ENCODE measurements around the gene PCSK7.
A peak's percentile ranks its signal among the peaks of the same experiment; 100 is the strongest.
"Not testable (repeated sequence)": the region's sequence is repeated elsewhere in the genome, so short reads cannot be mapped to it uniquely, and the experiment has no call there.

Gene PCSK7

DNA sequence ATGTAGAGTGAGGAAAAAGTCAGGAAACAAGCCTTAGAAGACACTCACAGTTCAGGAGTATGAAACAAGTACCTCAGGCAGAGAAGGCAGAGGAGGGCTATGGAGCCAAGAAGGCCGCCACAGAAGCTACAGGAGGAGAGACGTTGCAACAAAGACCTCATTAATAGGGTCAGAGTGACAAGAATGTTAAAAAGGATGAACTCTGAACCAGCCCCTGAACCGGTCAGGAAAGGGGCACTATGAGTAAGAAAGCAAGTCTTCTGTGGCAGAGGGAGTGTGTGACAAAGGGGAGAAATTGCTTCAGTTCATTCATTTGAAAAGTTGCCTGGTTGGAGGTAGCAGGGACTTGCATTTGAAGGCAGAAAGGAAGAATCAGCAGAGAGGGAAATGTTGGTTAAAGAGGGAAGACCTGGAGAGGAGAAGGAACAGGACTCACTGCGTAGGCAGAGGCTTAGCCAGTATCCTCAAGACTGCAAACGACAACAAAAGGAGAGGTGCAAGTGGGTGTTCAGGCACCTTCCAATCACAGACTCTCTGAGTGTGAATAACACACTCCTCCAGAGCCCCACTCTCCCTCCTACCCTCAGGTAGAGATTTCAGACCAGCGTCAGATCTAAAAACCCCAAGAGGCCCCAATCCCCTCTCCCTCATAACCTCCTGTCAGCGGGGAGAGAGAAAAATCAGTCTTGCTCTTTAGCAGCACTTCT is 17.3 kb downstream of the PCSK7 start:
- no peak for DNase-seq (ENCODE audit: low read depth)

DNA sequence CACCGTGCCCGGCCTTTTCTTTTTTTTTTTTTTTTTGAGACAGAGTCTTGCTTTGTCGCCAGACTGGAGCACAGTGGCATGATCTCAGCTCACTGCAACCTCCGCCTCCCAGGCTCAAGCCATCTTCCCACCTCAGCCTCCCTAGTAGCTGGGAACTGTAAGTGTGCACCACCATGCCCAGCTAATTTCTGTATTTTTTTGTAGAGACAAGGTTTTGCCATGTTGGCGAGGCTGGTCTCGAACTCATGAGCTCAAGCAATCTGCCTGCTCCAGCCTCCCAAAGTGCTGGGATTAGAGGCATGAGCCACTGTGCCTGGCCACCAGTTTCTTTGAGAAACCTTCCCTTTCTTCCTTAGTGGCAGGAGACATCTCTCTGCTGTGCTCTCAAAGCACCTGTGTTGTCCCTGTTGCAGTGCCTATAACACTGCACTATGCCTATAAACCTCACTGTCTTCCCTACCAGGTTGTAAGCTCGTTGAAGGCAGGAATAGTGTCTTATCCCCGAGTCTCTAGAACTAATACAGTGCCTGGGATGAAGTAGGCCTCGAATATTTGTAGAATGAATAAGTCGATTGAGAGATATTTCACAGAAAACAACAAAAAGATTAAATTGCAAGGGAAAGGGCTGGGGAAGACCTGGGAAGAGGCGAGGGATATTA is 19.0 kb downstream of the PCSK7 start:
- DNase-seq (ENCODE audit: low read depth): no peak

DNA sequence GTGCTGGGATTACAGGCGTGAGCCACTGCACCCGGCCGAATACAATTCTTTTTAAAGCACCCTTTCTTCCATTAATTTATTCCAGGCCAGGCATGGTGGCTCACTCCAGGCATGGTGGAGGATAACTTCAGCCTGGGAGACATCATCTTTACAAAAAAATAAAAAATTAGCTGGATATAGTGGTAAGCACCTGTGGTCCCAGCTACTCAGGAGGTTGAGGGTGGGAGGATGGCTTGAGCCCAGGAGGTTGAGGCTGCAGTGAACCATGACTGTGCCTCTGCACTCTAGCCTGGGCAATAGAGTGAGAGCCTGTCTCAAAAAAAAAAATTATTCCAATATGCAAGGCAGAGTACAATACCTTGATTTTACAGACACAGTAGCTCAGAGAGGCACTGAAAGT is 21.3 kb downstream of the PCSK7 start:
- no peak for DNase-seq (ENCODE audit: low read depth)

DNA sequence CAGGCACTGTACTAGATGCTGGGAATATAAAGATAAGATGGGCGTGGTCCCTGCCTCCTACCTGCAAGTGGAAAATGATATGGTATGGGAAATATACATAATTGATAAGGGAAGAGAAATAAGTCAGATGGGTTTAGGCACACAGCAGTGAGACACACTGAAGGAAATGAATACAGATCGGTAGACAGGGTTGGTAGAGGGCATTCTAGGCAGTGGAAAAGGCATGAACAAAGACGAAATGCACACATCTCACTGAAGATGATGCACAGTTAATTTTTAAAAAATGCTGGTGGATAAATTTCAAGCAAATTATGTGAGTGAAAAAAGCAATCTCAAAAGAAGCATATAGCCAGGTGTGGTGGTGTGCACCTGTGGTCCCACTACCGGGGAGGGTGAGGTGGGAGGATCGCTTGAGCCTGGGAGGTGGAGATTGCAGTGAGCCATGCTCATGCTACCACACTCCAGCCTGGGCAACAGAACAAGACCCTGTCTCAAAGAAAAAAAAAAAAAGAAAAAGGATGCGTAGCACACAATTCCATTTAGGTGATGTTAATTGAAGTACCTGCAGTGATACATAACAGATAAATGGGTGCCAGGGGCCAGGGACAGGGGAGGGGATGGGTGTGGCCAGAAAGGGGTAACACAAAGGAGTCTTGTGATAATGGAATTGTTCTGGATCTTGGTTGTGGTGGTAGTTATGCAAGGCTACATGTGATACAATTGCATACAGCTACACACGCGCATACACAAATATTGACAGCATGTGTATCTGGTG is 22.3 kb downstream of the PCSK7 start:
- not testable (repeated sequence) for DNase-seq (ENCODE audit: low read depth)

DNA sequence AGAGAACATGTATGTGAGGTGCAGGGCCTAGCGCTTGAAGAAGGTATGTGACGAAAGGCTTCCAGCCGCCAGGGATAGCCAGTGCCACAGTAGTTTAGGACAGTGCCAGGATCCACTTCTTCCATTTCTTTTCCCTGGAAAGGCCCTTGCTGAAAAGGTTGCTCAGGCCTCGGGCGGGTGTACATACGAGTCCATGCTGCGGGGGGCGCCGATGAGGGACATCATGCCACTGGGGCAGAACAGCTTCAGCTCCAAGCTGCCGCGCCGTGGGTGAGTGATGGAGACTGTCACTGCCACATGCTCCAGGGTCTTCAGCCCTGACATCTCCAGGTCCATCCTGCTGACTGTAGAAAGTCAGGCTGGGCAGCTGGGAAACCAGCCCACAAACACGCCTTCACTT is 23.2 kb downstream of the PCSK7 start:
- not testable (repeated sequence) for DNase-seq (ENCODE audit: low read depth)

DNA sequence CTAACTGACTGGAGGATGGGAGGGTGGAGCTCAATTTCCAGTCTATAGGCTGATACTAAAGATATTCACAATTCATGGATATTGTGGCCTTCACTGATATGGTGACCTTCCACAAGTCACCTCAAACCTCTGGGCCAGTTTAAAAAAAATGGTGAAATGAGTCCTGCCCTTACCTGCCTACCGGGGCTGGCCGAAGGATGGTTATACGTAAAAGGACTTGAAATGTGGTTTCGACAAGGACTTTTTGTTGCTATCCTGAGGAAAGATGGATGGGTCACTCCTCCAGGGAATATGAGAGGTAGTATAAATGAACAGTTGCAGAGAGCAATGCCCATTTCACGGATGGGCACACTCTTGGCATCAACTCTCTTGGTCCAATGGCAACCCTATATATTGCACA is 24.4 kb downstream of the PCSK7 start:
- not testable (repeated sequence) for DNase-seq (ENCODE audit: low read depth)

DNA sequence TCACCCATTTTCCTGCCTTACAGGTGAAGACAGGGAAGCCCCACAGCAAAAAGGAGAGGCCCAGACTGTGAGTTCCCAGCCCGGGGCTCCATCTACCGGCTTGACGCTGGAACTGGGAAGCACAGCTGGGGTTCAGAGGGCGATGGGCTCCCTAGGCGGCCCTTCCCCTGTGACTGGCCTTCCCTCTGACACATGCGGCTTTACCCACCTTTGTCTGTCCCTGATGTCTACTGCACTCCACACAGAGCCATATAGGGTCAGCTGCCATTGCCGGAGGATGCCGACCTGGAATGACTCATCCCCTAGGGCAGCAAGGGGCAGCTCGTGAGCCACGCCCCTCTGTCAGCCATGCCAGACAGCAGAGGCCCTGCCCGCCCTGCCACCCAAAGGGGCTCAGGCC is 25.0 kb downstream of the PCSK7 start:
- DNase-seq (ENCODE audit: low read depth): not testable (repeated sequence)

DNA sequence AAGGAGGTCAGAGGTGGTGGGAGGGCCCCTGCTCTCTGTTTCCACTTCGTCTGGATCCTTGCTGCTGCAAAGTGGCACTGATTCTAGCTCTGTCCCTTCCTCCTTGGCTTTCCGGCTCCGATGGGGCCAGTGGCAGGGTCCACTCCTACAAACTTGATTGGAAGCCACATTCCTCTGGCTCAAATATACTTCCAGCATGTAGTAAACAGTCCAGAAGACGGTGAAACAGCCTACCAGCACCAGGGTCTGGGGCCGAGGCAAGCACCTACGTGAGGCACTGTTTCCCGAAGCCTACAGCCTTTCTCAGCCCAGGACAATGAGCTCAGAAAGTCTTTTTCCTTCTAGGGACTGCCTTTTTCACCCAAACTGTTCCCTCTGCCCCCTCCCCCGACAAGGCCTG is 25.8 kb downstream of the PCSK7 start:
- DNase-seq (ENCODE audit: low read depth): not testable (repeated sequence)

DNA sequence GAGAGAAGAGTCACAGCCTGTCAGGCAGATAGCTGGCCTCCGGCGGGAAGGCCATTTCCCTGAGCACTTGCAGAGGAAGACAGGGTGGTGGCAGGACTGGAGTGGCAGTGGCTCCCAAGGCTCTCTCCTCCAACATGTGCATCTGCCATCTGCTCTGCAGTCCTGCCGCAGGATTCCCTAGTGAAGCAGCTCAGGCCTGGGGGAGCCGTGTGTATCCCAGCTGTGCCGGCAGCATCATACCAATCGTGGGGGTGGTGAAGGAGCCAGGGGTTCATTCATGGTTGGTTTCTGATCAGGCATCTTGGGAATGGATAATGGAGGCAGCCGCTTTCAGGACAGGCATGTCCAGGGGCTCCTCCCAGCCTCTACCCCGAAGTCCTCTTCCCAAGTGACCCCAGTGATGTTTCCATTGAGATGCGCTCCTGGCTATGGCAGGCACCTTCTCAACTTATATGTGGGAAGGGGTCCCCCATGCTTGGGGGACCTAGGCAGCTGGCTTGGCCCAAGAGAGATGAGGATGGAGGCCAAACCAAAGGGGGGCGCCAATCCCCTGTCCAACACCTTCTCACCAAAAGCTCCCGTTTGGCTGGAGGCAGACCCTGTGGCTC is 26.6 kb downstream of the PCSK7 start:
- no peak for DNase-seq (ENCODE audit: low read depth)

DNA sequence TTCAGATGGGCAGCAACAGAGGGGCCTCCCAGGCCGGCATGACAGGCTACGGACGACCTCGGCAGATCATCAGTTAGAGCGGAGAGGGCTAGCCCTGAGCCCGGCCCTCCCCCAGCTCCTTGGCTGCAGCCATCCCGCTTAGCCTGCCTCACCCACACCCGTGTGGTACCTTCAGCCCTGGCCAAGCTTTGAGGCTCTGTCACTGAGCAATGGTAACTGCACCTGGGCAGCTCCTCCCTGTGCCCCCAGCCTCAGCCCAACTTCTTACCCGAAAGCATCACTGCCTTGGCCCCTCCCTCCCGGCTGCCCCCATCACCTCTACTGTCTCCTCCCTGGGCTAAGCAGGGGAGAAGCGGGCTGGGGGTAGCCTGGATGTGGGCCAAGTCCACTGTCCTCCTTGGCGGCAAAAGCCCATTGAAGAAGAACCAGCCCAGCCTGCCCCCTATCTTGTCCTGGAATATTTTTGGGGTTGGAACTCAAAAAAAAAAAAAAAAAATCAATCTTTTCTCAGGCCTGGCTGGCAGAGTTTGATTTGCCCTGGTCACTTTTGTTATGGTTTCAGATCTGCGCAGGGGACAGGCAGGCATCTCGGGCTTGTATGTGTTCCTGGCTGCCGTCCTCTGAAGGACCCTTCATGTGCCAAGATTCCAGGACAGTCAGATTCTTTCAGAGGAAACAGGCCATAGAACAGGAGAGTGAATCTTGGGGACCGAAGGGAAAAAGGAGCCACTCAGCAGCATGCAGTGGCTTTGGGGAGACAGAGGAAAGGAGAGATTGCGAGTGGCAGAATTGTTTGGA is 27.4 kb downstream of the PCSK7 start:
- no peak for DNase-seq (ENCODE audit: low read depth)

DNA sequence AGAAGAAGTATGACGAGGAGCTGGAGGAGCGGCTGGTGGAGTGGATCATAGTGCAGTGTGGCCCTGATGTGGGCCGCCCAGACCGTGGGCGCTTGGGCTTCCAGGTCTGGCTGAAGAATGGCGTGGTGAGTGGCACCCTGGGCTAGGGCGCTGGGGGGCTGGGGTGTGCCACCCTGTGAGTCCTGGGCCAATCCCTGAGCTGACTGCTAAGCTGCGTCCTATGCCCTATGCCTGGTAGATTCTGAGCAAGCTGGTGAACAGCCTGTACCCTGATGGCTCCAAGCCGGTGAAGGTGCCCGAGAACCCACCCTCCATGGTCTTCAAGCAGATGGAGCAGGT is 28.8 kb downstream of the PCSK7 start:
- DNase-seq (ENCODE audit: low read depth): no peak

DNA sequence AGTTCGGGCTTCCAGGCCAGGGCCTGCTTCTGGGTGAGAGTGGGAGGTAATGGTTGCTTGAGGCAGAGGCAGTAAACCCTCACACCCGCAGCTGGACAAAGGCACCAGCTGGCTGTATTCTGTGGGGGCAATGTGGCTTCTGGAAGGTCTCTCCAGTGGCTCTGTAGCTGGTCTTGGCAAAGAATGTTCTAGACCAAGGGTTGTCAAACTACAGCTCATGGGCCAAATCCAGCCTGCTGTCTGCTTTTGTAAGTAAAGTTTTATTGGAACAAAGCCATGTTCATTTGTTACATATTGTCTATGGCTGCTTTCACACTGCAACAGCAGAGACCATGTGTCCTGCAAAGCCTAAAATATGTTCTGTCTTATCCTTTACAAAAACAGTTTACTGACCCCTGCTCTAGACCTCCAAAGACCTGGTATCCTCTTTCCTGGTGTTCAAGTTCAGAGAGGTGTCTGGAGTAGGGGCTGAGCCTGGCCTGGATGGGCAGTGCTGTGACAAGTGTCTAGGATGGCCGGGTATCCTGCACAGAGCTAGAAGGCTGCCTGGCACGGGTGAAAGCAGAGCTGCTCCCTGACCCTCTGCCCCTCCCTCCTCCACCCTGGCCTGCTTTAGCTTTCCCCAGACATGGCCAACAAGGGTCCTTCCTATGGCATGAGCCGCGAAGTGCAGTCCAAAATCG is 29.3 kb downstream of the PCSK7 start:
- DNase-seq (ENCODE audit: low read depth): no peak

DNA sequence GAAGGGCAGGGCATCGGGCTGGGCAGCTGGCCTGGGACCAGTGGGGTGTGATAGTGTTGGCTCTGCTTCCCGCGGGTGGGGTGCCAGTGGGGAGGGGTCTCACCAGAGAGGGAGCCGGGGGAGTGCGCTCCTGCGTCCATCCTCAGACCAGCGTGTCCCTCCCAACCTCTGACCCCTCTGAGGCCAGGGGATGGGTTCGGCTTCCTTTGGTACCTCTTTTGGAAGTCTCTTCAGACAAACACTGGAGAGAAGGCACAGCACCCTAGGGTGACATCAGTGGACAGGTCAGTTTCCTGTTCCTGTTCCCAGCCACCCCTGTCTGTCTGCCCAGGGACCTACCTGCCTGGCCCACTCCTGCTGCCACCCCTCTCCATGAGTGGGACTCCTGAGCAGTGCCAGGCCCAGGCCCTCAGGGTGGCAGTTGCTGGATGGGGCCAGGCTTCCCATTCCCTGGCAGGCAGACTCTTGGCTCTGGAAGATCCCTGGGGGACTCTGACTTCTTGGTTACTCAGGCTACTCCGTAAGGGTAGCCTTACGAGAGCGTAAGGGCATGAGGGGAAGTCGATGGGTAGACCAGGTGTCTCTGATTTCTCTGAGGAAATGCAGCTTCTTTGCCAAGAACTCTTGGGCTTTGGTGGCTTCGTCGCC is 30.1 kb downstream of the PCSK7 start:
- DNase-seq (ENCODE audit: low read depth): no peak

DNA sequence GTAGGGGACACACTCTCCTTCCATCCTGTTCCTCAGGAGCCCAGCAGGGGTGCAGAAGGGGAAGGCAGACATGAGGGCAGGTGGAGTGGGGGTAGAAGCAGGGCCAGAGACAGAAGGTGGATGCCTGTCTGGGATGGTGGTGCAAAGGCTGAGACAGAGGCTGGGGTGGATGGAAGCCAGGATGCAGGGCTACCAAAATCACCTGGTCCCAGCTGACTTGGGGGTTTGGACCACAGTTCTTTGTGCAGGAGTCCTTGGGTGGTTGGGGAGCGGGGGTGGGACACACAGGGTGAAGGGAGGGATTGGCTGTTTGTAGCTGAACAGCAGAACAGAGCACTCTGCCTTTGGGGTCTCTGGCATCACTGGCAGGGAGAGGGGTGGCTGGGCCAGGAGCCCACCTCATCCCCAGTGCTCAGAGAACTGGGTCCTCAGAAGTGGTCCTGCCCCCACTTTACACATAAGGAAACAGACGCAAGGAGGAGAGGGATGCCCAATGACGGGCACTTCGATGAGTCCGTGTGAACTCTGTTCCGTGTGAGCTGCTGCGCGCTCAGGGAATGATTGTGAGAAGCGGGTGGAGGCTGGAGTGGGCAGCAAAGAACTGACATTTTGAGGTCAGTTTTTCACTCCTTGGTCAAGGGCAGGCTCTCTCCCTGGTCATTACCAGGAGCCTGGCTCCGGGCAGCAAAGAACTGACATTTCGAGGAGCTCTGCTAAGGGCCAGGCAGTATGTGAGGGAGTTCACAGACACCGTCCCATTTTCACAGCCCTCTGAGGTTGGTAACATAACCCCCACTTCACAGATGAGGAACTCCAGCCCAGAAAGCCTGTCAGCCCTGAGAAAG is 30.8 kb downstream of the PCSK7 start:
- DNase-seq (ENCODE audit: low read depth): no peak

DNA sequence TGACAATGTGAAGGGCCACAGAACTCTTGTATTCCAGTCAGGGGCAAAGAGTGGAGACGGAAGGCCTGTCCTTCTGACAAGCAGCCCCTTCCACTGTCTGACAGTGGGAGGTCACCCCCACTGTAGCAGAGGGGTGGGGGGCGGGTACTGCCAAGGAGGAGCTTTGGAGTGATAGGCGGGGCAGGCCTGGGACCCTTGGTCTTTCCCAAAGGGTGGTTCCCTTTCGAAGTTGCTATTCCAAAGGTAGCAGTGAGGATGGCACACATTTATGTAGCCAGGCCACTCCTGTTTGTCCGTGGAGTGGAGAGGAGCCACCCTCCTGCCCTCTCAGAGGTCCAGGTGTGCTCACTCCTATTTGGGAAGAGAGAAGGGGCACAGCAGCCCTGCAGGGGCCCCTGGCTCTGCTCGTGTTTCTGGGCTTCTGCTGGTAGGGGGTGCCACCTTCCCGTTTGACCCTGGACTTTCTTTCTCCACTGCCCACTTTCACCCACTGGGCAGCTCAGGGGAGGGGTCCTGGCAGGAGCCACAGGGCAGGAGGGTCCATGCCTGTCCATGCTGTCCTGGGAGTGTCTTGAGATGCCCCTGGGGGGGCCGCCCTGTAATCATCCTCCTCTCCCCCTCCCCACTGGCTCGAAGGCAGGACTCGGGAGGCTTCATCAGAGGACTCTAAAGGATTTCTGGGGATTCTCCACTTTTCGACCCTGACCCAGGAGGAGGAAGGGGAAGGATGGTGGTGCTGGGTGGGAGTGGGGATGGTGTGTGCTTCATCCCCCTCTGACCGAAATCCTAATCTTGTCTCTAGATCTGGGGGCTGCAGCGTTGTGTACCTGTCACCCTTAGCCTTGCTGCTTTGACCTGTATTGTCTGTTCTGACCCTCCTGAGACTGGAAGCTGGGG is 31.7 kb downstream of the PCSK7 start:
- DNase-seq (ENCODE audit: low read depth): no peak

DNA sequence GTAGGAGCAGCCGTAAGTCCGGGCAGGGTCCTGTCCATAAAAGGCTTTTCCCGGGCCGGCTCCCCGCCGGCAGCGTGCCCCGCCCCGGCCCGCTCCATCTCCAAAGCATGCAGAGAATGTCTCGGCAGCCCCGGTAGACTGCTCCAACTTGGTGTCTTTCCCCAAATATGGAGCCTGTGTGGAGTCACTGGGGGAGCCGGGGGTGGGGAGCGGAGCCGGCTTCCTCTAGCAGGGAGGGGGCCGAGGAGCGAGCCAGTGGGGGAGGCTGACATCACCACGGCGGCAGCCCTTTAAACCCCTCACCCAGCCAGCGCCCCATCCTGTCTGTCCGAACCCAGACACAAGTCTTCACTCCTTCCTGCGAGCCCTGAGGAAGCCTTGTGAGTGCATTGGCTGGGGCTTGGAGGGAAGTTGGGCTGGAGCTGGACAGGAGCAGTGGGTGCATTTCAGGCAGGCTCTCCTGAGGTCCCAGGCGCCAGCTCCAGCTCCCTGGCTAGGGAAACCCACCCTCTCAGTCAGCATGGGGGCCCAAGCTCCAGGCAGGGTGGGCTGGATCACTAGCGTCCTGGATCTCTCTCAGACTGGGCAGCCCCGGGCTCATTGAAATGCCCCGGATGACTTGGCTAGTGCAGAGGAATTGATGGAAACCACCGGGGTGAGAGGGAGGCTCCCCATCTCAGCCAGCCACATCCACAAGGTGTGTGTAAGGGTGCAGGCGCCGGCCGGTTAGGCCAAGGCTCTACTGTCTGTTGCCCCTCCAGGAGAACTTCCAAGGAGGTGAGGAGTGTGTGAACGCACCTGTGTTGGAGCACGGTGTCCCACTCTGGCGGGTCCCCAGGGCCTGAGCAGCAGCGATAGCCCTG is 32.6 kb downstream of the PCSK7 start, which contains the start of gene TAGLN:
Gene TAGLN (plus strand): TSS at position 318 of the 863 bp plus-strand sequence. CDS start 3,644 bp downstream, outside the sequence.
- peak; percentile 85 for DNase-seq (ENCODE audit: low read depth)

DNA sequence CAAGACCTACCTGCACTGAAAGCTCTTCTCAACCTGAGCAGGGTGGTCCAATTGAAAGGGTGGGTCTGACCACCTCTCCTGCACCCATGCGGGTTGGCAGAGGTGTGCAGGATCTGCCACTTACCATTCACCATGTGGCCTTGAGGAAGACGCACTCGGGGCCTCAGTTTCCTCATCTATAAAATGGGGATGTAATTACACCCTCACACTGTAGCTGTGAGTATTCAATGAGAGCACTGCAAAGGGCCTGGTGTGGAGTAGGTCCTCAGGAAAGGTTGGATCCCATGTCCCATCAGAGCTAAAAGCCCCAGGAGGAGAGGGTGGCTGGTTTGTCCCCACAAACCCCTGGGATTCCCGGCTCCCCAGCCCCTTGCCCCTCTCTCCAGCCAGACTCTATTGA is 33.3 kb downstream of the PCSK7 start:
- no peak for DNase-seq (ENCODE audit: low read depth)

All from GM04503 (cell line).